ENCODE results near the gene TBX2.

Gene TBX2

GRCh38 chr17:61362852-61363600 lies 36.6 kb upstream of the TBX2 start:
- Histone ChIP-seq H3K4me1 (ENCODE audit: control insufficient read depth, low read length) (no peaks in the 10 kb centered on the region), H4K20me1 (ENCODE audit: control insufficient read depth, insufficient read depth, low read depth, low read length) (no peaks in the 10 kb centered on the region), H3K9me3 (ENCODE audit: control insufficient read depth, insufficient read depth, low read length) (no peaks in the 10 kb centered on the region), H3K27me3 (ENCODE audit: control insufficient read depth, low read length) (no peaks in the 10 kb centered on the region), H3K36me3 (ENCODE audit: control insufficient read depth, low read length) (no peaks in the 10 kb centered on the region), H3K4me2 (ENCODE audit: low read length) (no peak overlapping the region), H3K9me2 (replicated peaks; ENCODE audit: control insufficient read depth, low read length) (no peaks in the 10 kb centered on the region), H3K4me3 (ENCODE audit: low read length) (no peak overlapping the region), H3K27ac (ENCODE audit: low read depth, low read length) (no peak overlapping the region), H3K79me2 (ENCODE audit: control insufficient read depth, low read length) (no peaks in the 10 kb centered on the region), H3F3A (ENCODE audit: control insufficient read depth, insufficient read depth) (no peaks in the 10 kb centered on the region)
- TF ChIP-seq EZH2phosphoT487 (IDR thresholded peaks at IDR 0.05; ENCODE audit: borderline replicate concordance, low read length): no peak
- no peak for TF ChIP-seq CTCF (IDR thresholded peaks at IDR 0.05; ENCODE audit: low read depth, low read length, poor library complexity, severe bottlenecking)

GRCh38 chr17:61363601-61364462 lies 35.8 kb upstream of the TBX2 start:
- no peak overlapping the region for H3K4me2 ChIP-seq (ENCODE audit: low read length)
- H3F3A ChIP-seq (ENCODE audit: control insufficient read depth, insufficient read depth): no peaks in the 10 kb centered on the region
- H3K27ac ChIP-seq (ENCODE audit: low read depth, low read length): no peak overlapping the region
- no peaks in the 10 kb centered on the region for H3K9me3 ChIP-seq (ENCODE audit: control insufficient read depth, insufficient read depth, low read length)
- no peak overlapping the region for H3K4me3 ChIP-seq (ENCODE audit: low read length)
- H3K27me3 ChIP-seq (ENCODE audit: control insufficient read depth, low read length): no peaks in the 10 kb centered on the region
- no peaks in the 10 kb centered on the region for H3K9me2 ChIP-seq (replicated peaks; ENCODE audit: control insufficient read depth, low read length)
- no peaks in the 10 kb centered on the region for H4K20me1 ChIP-seq (ENCODE audit: control insufficient read depth, insufficient read depth, low read depth, low read length)
- H3K79me2 ChIP-seq (ENCODE audit: control insufficient read depth, low read length): no peaks in the 10 kb centered on the region
- no peaks in the 10 kb centered on the region for H3K4me1 ChIP-seq (ENCODE audit: control insufficient read depth, low read length)
- no peak for TF ChIP-seq CTCF (IDR thresholded peaks at IDR 0.05; ENCODE audit: low read depth, low read length, poor library complexity, severe bottlenecking)
- no peak for TF ChIP-seq EZH2phosphoT487 (IDR thresholded peaks at IDR 0.05; ENCODE audit: borderline replicate concordance, low read length)
- H3K36me3 ChIP-seq (ENCODE audit: control insufficient read depth, low read length): no peaks in the 10 kb centered on the region

GRCh38 chr17:61364463-61364846 lies 35.2 kb upstream of the TBX2 start:
- Histone ChIP-seq H3K27ac (ENCODE audit: low read depth, low read length) (no peak overlapping the region), H3F3A (ENCODE audit: control insufficient read depth, insufficient read depth) (no peaks in the 10 kb centered on the region), H3K9me3 (ENCODE audit: control insufficient read depth, insufficient read depth, low read length) (no peaks in the 10 kb centered on the region), H3K36me3 (ENCODE audit: control insufficient read depth, low read length) (no peaks in the 10 kb centered on the region), H3K79me2 (ENCODE audit: control insufficient read depth, low read length) (no peaks in the 10 kb centered on the region), H3K4me2 (ENCODE audit: low read length) (no peak overlapping the region), H3K27me3 (ENCODE audit: control insufficient read depth, low read length) (no peaks in the 10 kb centered on the region), H3K4me1 (ENCODE audit: control insufficient read depth, low read length) (no peaks in the 10 kb centered on the region), H3K9me2 (replicated peaks; ENCODE audit: control insufficient read depth, low read length) (no peaks in the 10 kb centered on the region), H4K20me1 (ENCODE audit: control insufficient read depth, insufficient read depth, low read depth, low read length) (no peaks in the 10 kb centered on the region), H3K4me3 (ENCODE audit: low read length) (no peak overlapping the region)
- TF ChIP-seq CTCF (IDR thresholded peaks at IDR 0.05; ENCODE audit: low read depth, low read length, poor library complexity, severe bottlenecking): no peak
